ENCODE measurements around the gene LRRC58. TPM values are rescaled to one million over a fixed set of nuclear protein-coding genes. Genes with fewer than 3 reads are reported as not detected.

Gene LRRC58
- total and polyA plus RNA-seq, 2 of the 13 experiments (the other 11 are each of a cell fraction or from before 2014, with no cell fraction given), result 9.7 to 17.3 TPM

- no peak for TF ChIP-seq KIAA2018 (CRISPR knock-in tag; IDR thresholded peaks at IDR 0.05; ENCODE audit: borderline replicate concordance)
- TF ChIP-seq RERE (CRISPR knock-in tag; IDR thresholded peaks at IDR 0.05; ENCODE audit: low read depth), result no peak
- TF ChIP-seq ZSCAN22 (CRISPR knock-in tag; IDR thresholded peaks at IDR 0.05), result no peak
- TF ChIP-seq ZNF788 (CRISPR knock-in tag; IDR thresholded peaks at IDR 0.05; ENCODE audit: borderline replicate concordance), result peak; percentile 91
- TF ChIP-seq SSRP1 (CRISPR knock-in tag; IDR thresholded peaks at IDR 0.05), result no peak
- TF ChIP-seq REL (CRISPR knock-in tag; conservative IDR thresholded peaks at IDR 0.05), result peak; percentile 95; the same call in 1 of the 2 replicates
- peak; percentile 80; the same call in 1 of the 2 replicates for TF ChIP-seq ZNF841 (CRISPR knock-in tag; IDR thresholded peaks at IDR 0.05; ENCODE audit: borderline replicate concordance)
- peak; percentile 75 for TF ChIP-seq AGO2 (optimal IDR thresholded peaks at IDR 0.05; ENCODE audit: low read depth, low read length)
- TF ChIP-seq TEAD3 (CRISPR knock-in tag; optimal IDR thresholded peaks at IDR 0.05; ENCODE audit: borderline replicate concordance), result no peak
- peak; percentile 91 for TF ChIP-seq PHF8 (CRISPR knock-in tag; IDR thresholded peaks at IDR 0.05)
- peak; percentile 35 for TF ChIP-seq U2AF1 (optimal IDR thresholded peaks at IDR 0.05; ENCODE audit: low read depth, low read length)
- TF ChIP-seq ZSCAN9 (CRISPR knock-in tag; IDR thresholded peaks at IDR 0.05; ENCODE audit: borderline replicate concordance), result peak; percentile 83; the same call in 1 of the 2 replicates
- peak; percentile 86 for TF ChIP-seq HNRNPLL (IDR thresholded peaks at IDR 0.05; ENCODE audit: low read depth, low read length, poor library complexity, severe bottlenecking)
- TF ChIP-seq SAP130 (CRISPR knock-in tag; IDR thresholded peaks at IDR 0.05; ENCODE audit: low read depth), result peak; percentile 80
- peak; percentile 82 for TF ChIP-seq MED13 (CRISPR knock-in tag; IDR thresholded peaks at IDR 0.05)
- TF ChIP-seq ZNF562 (CRISPR knock-in tag; IDR thresholded peaks at IDR 0.05; ENCODE audit: borderline replicate concordance), result peak; percentile 77; the same call in 1 of the 2 replicates
These were observed at the start of gene LRRC58 (continued) for GRCh38 chr3:120348991-120349854.

Data from HepG2 (cell line).